Left lung (tissue), 10 donors: Measurements from ENCODE around the gene NPB. TPM values are rescaled to one million over a fixed set of nuclear protein-coding genes. Genes with fewer than 3 reads are reported as not detected.

ENCODE experiments used
- ATAC-seq: fragments of 200-7000 bp; cut with Tn5 transposase; one replicate; pipeline ENCODE4 v1.9.1; 2020; ENCODE audit warnings: moderate library complexity
- DNase-seq, 4 donors: peaks; one replicate each; pipeline ENCODE4 v3.0.0-alpha.2; 2013 to 2020
- H3K27ac ChIP-seq, 2 donors: fragments of 200-600 bp; sonication (generic) in 1 of 2; one replicate each; pipeline versions ENCODE4 v1.5.0 to v1.8.0; 2020 to 2021
- H3K27me3 ChIP-seq, 2 donors: fragments of 200-600 bp; sonication (generic) in 1 of 2; one replicate each; pipeline versions ENCODE4 v1.5.0 to v1.8.0; 2020 to 2021
- H3K36me3 ChIP-seq, 2 donors: fragments of 200-600 bp; sonication (generic) in 1 of 2; one replicate each; pipeline versions ENCODE4 v1.5.0 to v1.8.0; 2020 to 2021
- H3K4me1 ChIP-seq, 2 donors: fragments of 200-600 bp; one replicate each; pipeline ENCODE4 v1.8.0; 2021
- H3K4me3 ChIP-seq, 2 donors: fragments of 200-600 bp; sonication (generic) in 1 of 2; one replicate each; pipeline versions ENCODE4 v1.5.0 to v1.8.0; 2020 to 2021; ENCODE audit warnings: mild to moderate bottlenecking in 1 of 2
- H3K9me3 ChIP-seq, 2 donors: fragments of 200-600 bp; sonication (generic) in 1 of 2; one replicate each; pipeline versions ENCODE4 v1.5.0 to v1.8.0; 2020 to 2021
- intact Hi-C, 2 donors: fragments of 100-400 bp; cut with DNase I; formaldehyde crosslinking; loops; one replicate each; pipeline versions ENCODE4 v1.11.2 to v1.14.2; 2022
- polyA plus RNA-seq, 6 donors: library from polyadenylated mRNA; unstranded; fragments of 120-200 nt; gene quantifications; one replicate each; pipeline ENCODE4 v1.2.1, GENCODE V29; 2013; ENCODE audit not compliant: insufficient read length in 6 of 6
- total RNA-seq, 2 donors: library from RNA; stranded (reverse); fragmentation: NEBNext Ultra II Directional; extraction: Animal tissue kit (Norgen Biotek cat#: 25700); gene quantifications; one replicate each; pipeline ENCODE4 v1.2.1, GENCODE V29; 2021
- TF ChIP-seq, protein P1 (sequence below), 2 donors: fragments of 200-600 bp; sonication (generic) in 1 of 2; IDR thresholded peaks; one replicate each; pipeline versions ENCODE4 v1.5.0 to v1.8.0; 2021; ENCODE audit warnings: antibody characterized with exemption in 2 of 2
- donor health status: DM: no; HTN: yes; CAD: no.
- donor health status: DM: no; HTN: no; CAD: no.

Gene NPB
- total and polyA plus RNA-seq, 8 donors = 0.26 to 2.1 (median 1.3) TPM

DNA sequence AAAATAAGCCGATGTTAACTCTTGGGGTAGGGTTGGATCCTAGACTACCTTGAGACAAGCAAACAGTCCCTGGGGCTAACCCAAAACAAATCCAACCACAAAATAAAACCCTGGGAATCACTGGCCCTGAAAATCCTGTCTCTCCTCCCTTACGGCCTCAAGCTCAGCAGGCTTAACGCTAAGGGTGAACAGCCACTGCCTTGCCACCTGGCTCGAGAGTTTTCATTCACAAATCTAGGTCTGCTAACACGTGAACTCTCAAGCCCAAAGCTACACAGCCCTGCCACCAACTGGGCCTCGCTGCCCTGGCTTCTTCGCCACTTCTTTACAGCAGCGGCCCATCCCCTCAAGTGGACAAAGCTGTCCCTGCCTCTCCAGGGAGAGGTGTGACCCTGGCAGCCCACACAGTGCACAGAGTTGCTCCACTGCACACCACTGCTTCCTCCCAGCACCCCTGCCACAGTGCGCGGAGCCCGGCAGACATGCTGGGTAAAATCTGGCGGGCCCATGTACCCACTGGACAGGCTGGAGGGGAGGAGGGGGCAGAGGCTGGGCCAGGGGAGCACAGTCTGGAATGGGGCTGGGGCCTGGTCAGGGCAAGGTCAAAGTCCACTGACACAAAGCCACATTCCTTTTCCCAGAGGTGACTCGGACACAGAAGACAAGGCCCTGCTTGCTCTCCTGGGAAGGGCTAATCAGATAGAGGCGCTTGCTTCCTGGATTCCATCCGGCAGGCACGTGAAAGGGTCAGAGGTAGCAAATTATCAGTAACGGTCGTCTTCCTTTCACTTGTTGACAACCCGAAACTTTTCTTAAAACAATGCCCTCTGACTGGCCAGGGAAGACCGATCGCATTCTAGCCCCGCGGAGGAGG is 8.2 kb downstream of the NPB start:
- no peak for DNase-seq

GRCh38 chr17:81910840-81911276 is 8.8 kb downstream of the NPB start:
- ATAC-seq (peak; percentile 1), DNase-seq (no peak)
- Histone ChIP-seq H3K27ac (peak overlapping the region in 1 of 2 donors; percentile 53), H3K4me3 (peak overlapping the region; percentile 73 to 81), H3K27me3 (no peaks in the 10 kb centered on the region), H3K4me1 (peaks cover 10 to 37% of the 10 kb centered on the region in 2 donors), H3K9me3 (no peaks in the 10 kb centered on the region), H3K36me3 (peaks cover 0 to 77% of the 10 kb centered on the region in 2 donors)
- intact Hi-C loops = no loop called here
- TF ChIP-seq, protein P1, sequence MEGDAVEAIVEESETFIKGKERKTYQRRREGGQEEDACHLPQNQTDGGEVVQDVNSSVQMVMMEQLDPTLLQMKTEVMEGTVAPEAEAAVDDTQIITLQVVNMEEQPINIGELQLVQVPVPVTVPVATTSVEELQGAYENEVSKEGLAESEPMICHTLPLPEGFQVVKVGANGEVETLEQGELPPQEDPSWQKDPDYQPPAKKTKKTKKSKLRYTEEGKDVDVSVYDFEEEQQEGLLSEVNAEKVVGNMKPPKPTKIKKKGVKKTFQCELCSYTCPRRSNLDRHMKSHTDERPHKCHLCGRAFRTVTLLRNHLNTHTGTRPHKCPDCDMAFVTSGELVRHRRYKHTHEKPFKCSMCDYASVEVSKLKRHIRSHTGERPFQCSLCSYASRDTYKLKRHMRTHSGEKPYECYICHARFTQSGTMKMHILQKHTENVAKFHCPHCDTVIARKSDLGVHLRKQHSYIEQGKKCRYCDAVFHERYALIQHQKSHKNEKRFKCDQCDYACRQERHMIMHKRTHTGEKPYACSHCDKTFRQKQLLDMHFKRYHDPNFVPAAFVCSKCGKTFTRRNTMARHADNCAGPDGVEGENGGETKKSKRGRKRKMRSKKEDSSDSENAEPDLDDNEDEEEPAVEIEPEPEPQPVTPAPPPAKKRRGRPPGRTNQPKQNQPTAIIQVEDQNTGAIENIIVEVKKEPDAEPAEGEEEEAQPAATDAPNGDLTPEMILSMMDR (IDR thresholded peaks at IDR 0.05) = no peak

More for the DNA sequence above, 8.2 kb downstream of the NPB start:
- no peak for ATAC-seq
- peak overlapping the region; percentile 73 to 81 for H3K4me3 ChIP-seq
- H3K27me3 ChIP-seq = no peaks in the 10 kb centered on the region
- peaks cover 10 to 33% of the 10 kb centered on the region in 2 donors for H3K4me1 ChIP-seq
- TF ChIP-seq, protein P1 (IDR thresholded peaks at IDR 0.05) = no peak
- no peaks in the 10 kb centered on the region for H3K9me3 ChIP-seq
- H3K27ac ChIP-seq = peak overlapping the region in 1 of 2 donors; percentile 53
- peaks cover 0 to 77% of the 10 kb centered on the region in 2 donors for H3K36me3 ChIP-seq
- intact Hi-C loops = no loop called here

DNA sequence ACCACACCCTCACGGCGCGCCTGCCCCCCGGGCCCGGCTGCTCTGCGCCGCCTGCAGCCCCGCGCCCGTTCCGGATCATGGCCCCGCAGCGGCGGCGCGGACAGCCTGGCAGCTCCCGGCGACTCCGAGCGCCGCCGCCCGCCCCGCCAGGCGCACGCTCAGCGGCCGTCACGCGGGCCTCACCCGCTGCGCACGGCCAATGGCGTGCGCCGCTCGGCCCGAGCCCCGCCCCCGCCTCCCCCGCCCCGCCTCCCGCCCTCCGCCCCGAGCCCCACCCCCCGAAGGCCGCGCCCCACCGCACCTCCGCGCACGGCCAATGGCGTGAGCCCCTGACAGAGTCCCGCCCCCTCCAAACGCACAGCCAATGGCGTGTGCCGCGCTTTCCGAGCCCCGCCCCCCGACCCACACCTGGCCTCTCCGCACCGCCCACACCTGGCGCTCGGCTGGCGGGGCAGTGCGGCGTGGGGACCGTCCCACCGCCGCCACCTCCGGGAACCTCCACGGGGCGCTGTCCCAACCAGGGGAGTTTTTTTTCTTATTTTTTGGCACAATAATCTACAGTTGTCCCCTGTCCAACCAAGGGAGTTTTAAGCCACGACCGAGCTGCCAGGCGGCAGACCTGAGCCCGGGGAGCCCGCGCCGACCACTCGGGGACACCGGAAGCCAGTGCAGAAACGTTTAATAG is 9.4 kb downstream of the NPB start, which contains the start of gene PCYT2:
TSS of gene PCYT2 (minus strand) at position 123 of the 685 bp plus-strand sequence. CDS start at position 79, 44 bp downstream.
- DNase-seq (peak; percentile 76 to 93 (median 93)), ATAC-seq (peak; percentile 97)
- intact Hi-C loops = no loop called here
- Histone ChIP-seq H3K4me1 (peaks cover 12 to 43% of the 10 kb centered on the region in 2 donors), H3K27ac (peak within 1 kb of the TSS in 1 of 2 donors; percentile 53), H3K4me3 (peak within 1 kb of the TSS; percentile 73 to 81), H3K27me3 (no peaks in the 10 kb centered on the region), H3K36me3 (peaks cover 0 to 73% of the 10 kb centered on the region in 2 donors), H3K9me3 (no peaks in the 10 kb centered on the region)
- TF ChIP-seq, protein P1 (IDR thresholded peaks at IDR 0.05) = no peak

GRCh38 chr17:81911969-81912368 is 9.9 kb downstream of the NPB start:
- H3K36me3 ChIP-seq = peaks cover 0 to 68% of the 10 kb centered on the region in 2 donors
- TF ChIP-seq, protein P1 (IDR thresholded peaks at IDR 0.05) = no peak
- intact Hi-C loops = no loop called here
- no peaks in the 10 kb centered on the region for H3K9me3 ChIP-seq
- no peak overlapping the region for H3K4me3 ChIP-seq
- DNase-seq = no peak
- H3K4me1 ChIP-seq = peaks cover 18 to 49% of the 10 kb centered on the region in 2 donors
- H3K27me3 ChIP-seq = no peaks in the 10 kb centered on the region
- peak overlapping the region in 1 of 2 donors; percentile 48 for H3K27ac ChIP-seq
- ATAC-seq = no peak
